ENCODE measurements around the gene PPP1R10. TPM values are rescaled to one million over a fixed set of nuclear protein-coding genes. Genes with fewer than 3 reads are reported as not detected.

PPP1R10 gene
- total RNA-seq, 1 experiment from 2014 or later, result 69.5 TPM

- H3K27me3 ChIP-seq (ENCODE audit: insufficient read depth, low read depth), result no peaks in the 10 kb centered on the region
- H3K4me3 ChIP-seq, result peak overlapping the region; percentile 87
- ChIA-PET POLR2A (ENCODE audit: unreplicated experiment) (interaction anchor here (0.6 kb wide), 2 partner anchors 111 to 158 kb away, joined by 5 to 7 read pairs; no protein-coding TSS in a partner anchor), CTCF (interaction anchor here (3.6 kb wide), 1 partner anchor 75 kb away, joined by 8 read pairs; no protein-coding TSS in a partner anchor)
- H3K9me3 ChIP-seq (ENCODE audit: insufficient read depth, low read depth), result no peaks in the 10 kb centered on the region
- peaks cover 35% of the 10 kb centered on the region for H3K4me1 ChIP-seq (replicated peaks; ENCODE audit: insufficient read depth)
- intact Hi-C loops (cut with micrococcal nuclease; ENCODE audit: unreplicated experiment), result loop anchor here (1.0 to 2.0 kb wide), 3 partner anchors 25 to 71 kb away; partner anchors contain the start of genes ABCF1 and PPP1R18
- TF ChIP-seq, protein P1, sequence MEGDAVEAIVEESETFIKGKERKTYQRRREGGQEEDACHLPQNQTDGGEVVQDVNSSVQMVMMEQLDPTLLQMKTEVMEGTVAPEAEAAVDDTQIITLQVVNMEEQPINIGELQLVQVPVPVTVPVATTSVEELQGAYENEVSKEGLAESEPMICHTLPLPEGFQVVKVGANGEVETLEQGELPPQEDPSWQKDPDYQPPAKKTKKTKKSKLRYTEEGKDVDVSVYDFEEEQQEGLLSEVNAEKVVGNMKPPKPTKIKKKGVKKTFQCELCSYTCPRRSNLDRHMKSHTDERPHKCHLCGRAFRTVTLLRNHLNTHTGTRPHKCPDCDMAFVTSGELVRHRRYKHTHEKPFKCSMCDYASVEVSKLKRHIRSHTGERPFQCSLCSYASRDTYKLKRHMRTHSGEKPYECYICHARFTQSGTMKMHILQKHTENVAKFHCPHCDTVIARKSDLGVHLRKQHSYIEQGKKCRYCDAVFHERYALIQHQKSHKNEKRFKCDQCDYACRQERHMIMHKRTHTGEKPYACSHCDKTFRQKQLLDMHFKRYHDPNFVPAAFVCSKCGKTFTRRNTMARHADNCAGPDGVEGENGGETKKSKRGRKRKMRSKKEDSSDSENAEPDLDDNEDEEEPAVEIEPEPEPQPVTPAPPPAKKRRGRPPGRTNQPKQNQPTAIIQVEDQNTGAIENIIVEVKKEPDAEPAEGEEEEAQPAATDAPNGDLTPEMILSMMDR (conservative IDR thresholded peaks at IDR 0.05), result no peak
- no peak for TF ChIP-seq EZH2 (IDR thresholded peaks at IDR 0.05; ENCODE audit: low read depth)
- H2AFZ ChIP-seq, result no peak overlapping the region
- H3K27ac ChIP-seq, result peak overlapping the region; percentile 86
- DNase-seq, result no peak
- H4K20me1 ChIP-seq (ENCODE audit: insufficient read depth), result peaks cover 24% of the 10 kb centered on the region; the same call in 1 of the 2 replicates
- H3K79me2 ChIP-seq (ENCODE audit: low read depth), result peaks cover 49% of the 10 kb centered on the region
- H3K36me3 ChIP-seq (ENCODE audit: low read depth), result peaks cover 27% of the 10 kb centered on the region
- no peaks in the 10 kb centered on the region for H3K9me2 ChIP-seq (ENCODE audit: insufficient read depth)
- peak overlapping the region; percentile 98 for H3K4me2 ChIP-seq
- no TSS peak for BruUV-seq (replicated peaks)
- peaks cover 75% of the 10 kb centered on the region for H3F3A ChIP-seq (ENCODE audit: insufficient read depth, low read depth)
These were observed 859 bp downstream of the PPP1R10 start for GRCh38 chr6:30615958-30616810.

GRCh38 chr6:30615219-30615957 lies 1.7 kb downstream of the PPP1R10 start:
- Histone ChIP-seq H4K20me1 (ENCODE audit: insufficient read depth) (peaks cover 26% of the 10 kb centered on the region; the same call in 1 of the 2 replicates), H3K27ac (peak overlapping the region; percentile 86), H3F3A (ENCODE audit: insufficient read depth, low read depth) (peaks cover 70% of the 10 kb centered on the region), H3K4me1 (replicated peaks; ENCODE audit: insufficient read depth) (peaks cover 35% of the 10 kb centered on the region), H3K4me2 (peak overlapping the region; percentile 98), H3K9me3 (ENCODE audit: insufficient read depth, low read depth) (no peaks in the 10 kb centered on the region), H3K4me3 (peak overlapping the region; percentile 87), H3K9me2 (ENCODE audit: insufficient read depth) (no peaks in the 10 kb centered on the region), H2AFZ (no peak overlapping the region), H3K79me2 (ENCODE audit: low read depth) (peaks cover 49% of the 10 kb centered on the region), H3K27me3 (ENCODE audit: insufficient read depth, low read depth) (no peaks in the 10 kb centered on the region), H3K36me3 (ENCODE audit: low read depth) (peaks cover 23% of the 10 kb centered on the region)
- ChIA-PET CTCF (interaction anchor here (0.6 to 3.6 kb wide), 4 partner anchors 19 to 545 kb away, joined by 3 to 16 read pairs (median 7); no protein-coding TSS in a partner anchor), POLR2A (ENCODE audit: unreplicated experiment) (interaction anchor here (0.6 to 0.9 kb wide), 14 partner anchors 18 to 786 kb away, joined by 3 to 48 read pairs (median 8); partner anchors contain the start of genes ABCF1 and DHX16)
- DNase-seq, result peak; percentile 41 to 42
- BruUV-seq (replicated peaks), result TSS peak; percentile 64
- intact Hi-C loops (cut with micrococcal nuclease; ENCODE audit: unreplicated experiment), result loop anchor here (1.0 kb wide), 1 partner anchor 24 kb away; no protein-coding TSS in a partner anchor
- TF ChIP-seq EZH2 (IDR thresholded peaks at IDR 0.05; ENCODE audit: low read depth), result no peak
- TF ChIP-seq, protein P1 (conservative IDR thresholded peaks at IDR 0.05), result peak; percentile 23; the same call in 1 of the 2 replicates

DNA sequence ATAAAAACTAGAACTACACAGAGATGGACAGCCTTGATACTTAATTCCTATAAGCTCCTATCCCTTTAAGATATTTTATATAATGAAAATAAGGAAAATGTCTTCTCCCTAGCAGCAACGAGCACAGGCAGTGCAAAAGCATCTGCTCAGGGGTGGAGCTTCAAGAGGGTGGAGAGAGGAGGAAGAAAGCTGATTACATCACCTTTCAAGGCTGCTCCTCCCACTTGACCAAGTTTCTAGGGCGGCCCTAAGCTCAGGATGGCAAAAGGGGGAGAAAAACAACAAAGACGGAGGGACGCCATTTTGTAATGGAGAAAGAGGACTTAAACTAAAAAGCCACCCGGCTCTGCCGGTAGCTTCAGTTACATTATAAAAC lies 2.2 kb downstream of the PPP1R10 start:
- no peak overlapping the region for H2AFZ ChIP-seq
- H3K4me2 ChIP-seq, result peak overlapping the region; percentile 98
- no peaks in the 10 kb centered on the region for H3K9me3 ChIP-seq (ENCODE audit: insufficient read depth, low read depth)
- peak; percentile 81 to 90 for DNase-seq
- H3K79me2 ChIP-seq (ENCODE audit: low read depth), result peaks cover 49% of the 10 kb centered on the region
- peaks cover 26% of the 10 kb centered on the region; the same call in 1 of the 2 replicates for H4K20me1 ChIP-seq (ENCODE audit: insufficient read depth)
- H3K36me3 ChIP-seq (ENCODE audit: low read depth), result peaks cover 23% of the 10 kb centered on the region
- peaks cover 35% of the 10 kb centered on the region for H3K4me1 ChIP-seq (replicated peaks; ENCODE audit: insufficient read depth)
- no peaks in the 10 kb centered on the region for H3K27me3 ChIP-seq (ENCODE audit: insufficient read depth, low read depth)
- no peak for TF ChIP-seq EZH2 (IDR thresholded peaks at IDR 0.05; ENCODE audit: low read depth)
- TF ChIP-seq, protein P1 (conservative IDR thresholded peaks at IDR 0.05), result no peak
- H3K27ac ChIP-seq, result peak overlapping the region; percentile 86
- BruUV-seq (replicated peaks), result no TSS peak
- H3K9me2 ChIP-seq (ENCODE audit: insufficient read depth), result no peaks in the 10 kb centered on the region
- CTCF ChIA-PET, result interaction anchor here (0.6 to 3.6 kb wide), 4 partner anchors 18 to 545 kb away, joined by 3 to 16 read pairs (median 7); no protein-coding TSS in a partner anchor
- POLR2A ChIA-PET (ENCODE audit: unreplicated experiment), result interaction anchor here (0.5 to 0.9 kb wide), 18 partner anchors 18 to 848 kb away, joined by 3 to 48 read pairs (median 6); partner anchors contain the start of genes ABCF1, DHX16 and PRR3
- peak overlapping the region; percentile 87 for H3K4me3 ChIP-seq
- H3F3A ChIP-seq (ENCODE audit: insufficient read depth, low read depth), result peaks cover 73% of the 10 kb centered on the region
- intact Hi-C loops (cut with micrococcal nuclease; ENCODE audit: unreplicated experiment), result loop anchor here (1.0 kb wide), 1 partner anchor 24 kb away; no protein-coding TSS in a partner anchor

Measured in PC-9 (cell line).